H9 (cell line): ENCODE data around the gene FBRSL1. TPM values are rescaled to one million over a fixed set of nuclear protein-coding genes. Genes with fewer than 3 reads are reported as not detected.

Source experiments
- DNase-seq: peaks from one replicate; pipeline ENCODE4 v3.0.0-alpha.2; 2017
- H2AFZ ChIP-seq: one replicate; pipeline ENCODE4 v1.6.1; 2013; ENCODE audit warnings: mild to moderate bottlenecking, low read length, control low read depth, moderate library complexity
- H2AK5ac ChIP-seq: 2 replicates; pipeline ENCODE4 v1.6.1; 2013; ENCODE audit warnings: low read length, control low read depth, mixed read lengths; ENCODE audit not compliant: insufficient read length
- H2BK120ac ChIP-seq: one replicate; pipeline ENCODE4 v1.6.1; 2013; ENCODE audit warnings: low read depth, mild to moderate bottlenecking, low read length, control low read depth, inconsistent platforms; ENCODE audit not compliant: poor library complexity, severe bottlenecking
- H2BK12ac ChIP-seq: 2 replicates; pipeline ENCODE4 v1.6.1; 2013; ENCODE audit warnings: low read length, control low read depth, mixed read lengths, low read depth; ENCODE audit not compliant: insufficient read length
- H2BK15ac ChIP-seq: 2 replicates; pipeline ENCODE4 v1.6.1; 2013; ENCODE audit warnings: low read depth, low read length, control low read depth
- H2BK20ac ChIP-seq: one replicate; pipeline ENCODE4 v1.6.1; 2013; ENCODE audit warnings: low read depth, mild to moderate bottlenecking, low read length, control low read depth, inconsistent platforms; ENCODE audit not compliant: poor library complexity, severe bottlenecking
- H2BK5ac ChIP-seq: 2 replicates; pipeline ENCODE4 v1.6.1; 2013; ENCODE audit warnings: low read length, control low read depth, mixed read lengths; ENCODE audit not compliant: insufficient read length
- H3K14ac ChIP-seq: 2 replicates; pipeline ENCODE4 v1.6.1; 2013; ENCODE audit warnings: low read length, control low read depth; ENCODE audit not compliant: insufficient read depth
- H3K18ac ChIP-seq: 2 replicates; pipeline ENCODE4 v1.6.1; 2013; ENCODE audit warnings: low read depth, mild to moderate bottlenecking, mixed read lengths, low read length, control low read depth; ENCODE audit not compliant: insufficient read length
- H3K23ac ChIP-seq: 2 replicates; pipeline ENCODE4 v1.6.1; 2013; ENCODE audit warnings: low read length, control low read depth, mixed read lengths, low read depth; ENCODE audit not compliant: insufficient read length
- H3K23me2 ChIP-seq: 2 replicates; pipeline ENCODE4 v1.6.1; 2013; ENCODE audit warnings: low read depth, mild to moderate bottlenecking, mixed read lengths, low read length, control low read depth; ENCODE audit not compliant: insufficient read length, poor library complexity, severe bottlenecking
- H3K27ac ChIP-seq: 2 replicates; pipeline ENCODE4 v1.5.1; 2013; ENCODE audit warnings: low read length, control low read depth, mixed read lengths, low read depth; ENCODE audit not compliant: insufficient read length
- H3K27me3 ChIP-seq: 2 replicates; pipeline ENCODE4 v1.6.1; 2013; ENCODE audit warnings: low read length, control low read depth, inconsistent platforms; ENCODE audit not compliant: insufficient read depth
- H3K4ac ChIP-seq: 2 replicates; pipeline ENCODE4 v1.6.1; 2013; ENCODE audit warnings: low read depth, mild to moderate bottlenecking, control low read depth, inconsistent platforms, low read length, moderate library complexity
- H3K4me1 ChIP-seq: 2 replicates; pipeline ENCODE4 v1.6.1; 2013; ENCODE audit warnings: low read length, control low read depth, inconsistent platforms; ENCODE audit not compliant: insufficient read depth
- H3K4me2 ChIP-seq: 2 replicates; pipeline ENCODE4 v1.6.1; 2013; ENCODE audit warnings: low read length, control low read depth, mixed read lengths; ENCODE audit not compliant: insufficient read length, insufficient read depth
- H3K56ac ChIP-seq: 2 replicates; pipeline ENCODE4 v1.6.1; 2013; ENCODE audit warnings: low read depth, mild to moderate bottlenecking, mixed read lengths, low read length, control low read depth; ENCODE audit not compliant: insufficient read length
- H3K79me1 ChIP-seq: 2 replicates; pipeline ENCODE4 v1.6.1; 2013; ENCODE audit warnings: low read depth, mild to moderate bottlenecking, moderate library complexity, low read length, control low read depth, inconsistent platforms; ENCODE audit not compliant: insufficient read depth, poor library complexity, severe bottlenecking
- H3K79me2 ChIP-seq: 2 replicates; pipeline ENCODE4 v1.6.1; 2013; ENCODE audit warnings: low read length, control low read depth, inconsistent platforms; ENCODE audit not compliant: insufficient read depth
- H3K9ac ChIP-seq: 2 replicates; pipeline ENCODE4 v1.6.1; 2013; ENCODE audit warnings: low read length, control low read depth, mixed read lengths; ENCODE audit not compliant: insufficient read length; ENCODE audit errors: extremely low read depth
- H3K9me3 ChIP-seq: one replicate; pipeline ENCODE4 v1.6.1; 2013; ENCODE audit warnings: low read depth, low read length, inconsistent platforms; ENCODE audit not compliant: control insufficient read depth
- H3T11ph ChIP-seq: one replicate; pipeline ENCODE4 v1.6.1; 2013; ENCODE audit warnings: mild to moderate bottlenecking, low read length, control low read depth, inconsistent platforms
- H4K20me1 ChIP-seq: one replicate; pipeline ENCODE4 v1.6.1; 2013; ENCODE audit not compliant: control insufficient read depth, insufficient read length, insufficient read depth
- H4K5ac ChIP-seq: 2 replicates; pipeline ENCODE4 v1.6.1; 2013; ENCODE audit warnings: low read depth, mild to moderate bottlenecking, mixed read lengths, low read length, control low read depth; ENCODE audit not compliant: insufficient read length
- H4K8ac ChIP-seq: replicated peaks from 2 replicates; pipeline ENCODE4 v1.6.1; 2013; ENCODE audit warnings: low read length, control low read depth, mixed read lengths, low read depth; ENCODE audit not compliant: insufficient read length
- H4K91ac ChIP-seq: 2 replicates; pipeline ENCODE4 v1.6.1; 2013; ENCODE audit warnings: low read depth, mild to moderate bottlenecking, moderate library complexity, mixed read lengths, low read length, control low read depth; ENCODE audit not compliant: insufficient read length
- H3K27ac Mint-ChIP-seq, 3 experiments: 2 replicates in 2 of 3; 3 replicates in 1 of 3; pipeline ENCODE4 v1.8.0; 2020 to 2021; ENCODE audit warnings: mixed read lengths in 3 of 3, mild to moderate bottlenecking in 1 of 3, moderate library complexity in 1 of 3
- H3K27me3 Mint-ChIP-seq: 2 replicates; pipeline ENCODE4 v1.8.0; 2021; ENCODE audit warnings: low read depth, mild to moderate bottlenecking, moderate library complexity, mixed read lengths
- H3K36me3 Mint-ChIP-seq, 3 experiments: 2 replicates in 2 of 3; 3 replicates in 1 of 3; pipeline ENCODE4 v1.8.0; 2020 to 2021; ENCODE audit warnings: low read depth in 3 of 3, mixed read lengths in 3 of 3; ENCODE audit not compliant: insufficient read depth in 1 of 3
- H3K4me1 Mint-ChIP-seq, 2 experiments: 2 replicates each; pipeline ENCODE4 v1.8.0; 2020; ENCODE audit warnings: mixed read lengths in 2 of 2
- H3K4me3 Mint-ChIP-seq, 2 experiments: 2 replicates in 1 of 2; 3 replicates in 1 of 2; pipeline ENCODE4 v1.8.0; 2020 to 2021; ENCODE audit warnings: mild to moderate bottlenecking in 2 of 2, mixed read lengths in 2 of 2, moderate library complexity in 1 of 2
- H3K9me3 Mint-ChIP-seq, 2 experiments: 2 replicates in 1 of 2; 3 replicates in 1 of 2; pipeline ENCODE4 v1.8.0; 2020; ENCODE audit warnings: mild to moderate bottlenecking in 2 of 2, mixed read lengths in 2 of 2, moderate library complexity in 1 of 2
- WGBS: extraction: QIAGEN DNeasy Blood & Tissue Kit; methylation state at CpG from one replicate; pipeline ENCODE4 v1.1.7; 2013; ENCODE audit warnings: missing lambda C conversion rate, low lambda C conversion rate, mixed read lengths; ENCODE audit not compliant: insufficient read length; ENCODE audit errors: extremely low coverage; 5-methylcytosine and 5-hydroxymethylcytosine counted together
- total RNA-seq: library from RNA; stranded (reverse); gene quantifications from 2 replicates; pipeline ENCODE4 v1.2.1, GENCODE V29; 2021
- TF ChIP-seq, protein P1 (sequence below): fragments of 200-600 bp; sonication (generic); conservative IDR thresholded peaks from 3 replicates; pipeline ENCODE4 v1.8.0; 2021; ENCODE audit warnings: antibody characterized with exemption, mild to moderate bottlenecking

Gene FBRSL1
- total RNA-seq, 1 experiment from 2014 or later = 90.8 TPM

GRCh38 chr12:132546647-132547046 is 56.7 kb downstream of the FBRSL1 start:
- DNase-seq = no peak
- Histone ChIP-seq H3K56ac (no peak overlapping the region), H3K23ac (no peak overlapping the region), H2BK15ac (no peak overlapping the region), H3K4ac (no peak overlapping the region), H4K20me1 (no peaks in the 10 kb centered on the region), H3K14ac (no peak overlapping the region), H3K9ac (no peak overlapping the region), H4K5ac (no peak overlapping the region), H4K91ac (no peak overlapping the region), H3K27ac (no peak overlapping the region), H4K8ac (no peak overlapping the region), H3K4me2 (no peak overlapping the region), H3K79me2 (no peaks in the 10 kb centered on the region), H2BK5ac (no peak overlapping the region), H3K9me3 (no peaks in the 10 kb centered on the region), H3K23me2 (no peaks in the 10 kb centered on the region), H2AK5ac (no peak overlapping the region), H3K79me1 (no peaks in the 10 kb centered on the region), H3T11ph (no peak overlapping the region), H3K27me3 (peaks cover 35% of the 10 kb centered on the region; the same call in 1 of the 2 replicates), H3K18ac (no peak overlapping the region), H2BK120ac (no peak overlapping the region), H2BK20ac (no peak overlapping the region), H2BK12ac (no peak overlapping the region), H2AFZ (no peak overlapping the region), H3K4me1 (no peaks in the 10 kb centered on the region)
- H3K4me1 Mint-ChIP-seq = peaks cover 13 to 14% of the 10 kb centered on the region in 2 experiments
- no peak overlapping the region for H3K27ac Mint-ChIP-seq
- TF ChIP-seq, protein P1, sequence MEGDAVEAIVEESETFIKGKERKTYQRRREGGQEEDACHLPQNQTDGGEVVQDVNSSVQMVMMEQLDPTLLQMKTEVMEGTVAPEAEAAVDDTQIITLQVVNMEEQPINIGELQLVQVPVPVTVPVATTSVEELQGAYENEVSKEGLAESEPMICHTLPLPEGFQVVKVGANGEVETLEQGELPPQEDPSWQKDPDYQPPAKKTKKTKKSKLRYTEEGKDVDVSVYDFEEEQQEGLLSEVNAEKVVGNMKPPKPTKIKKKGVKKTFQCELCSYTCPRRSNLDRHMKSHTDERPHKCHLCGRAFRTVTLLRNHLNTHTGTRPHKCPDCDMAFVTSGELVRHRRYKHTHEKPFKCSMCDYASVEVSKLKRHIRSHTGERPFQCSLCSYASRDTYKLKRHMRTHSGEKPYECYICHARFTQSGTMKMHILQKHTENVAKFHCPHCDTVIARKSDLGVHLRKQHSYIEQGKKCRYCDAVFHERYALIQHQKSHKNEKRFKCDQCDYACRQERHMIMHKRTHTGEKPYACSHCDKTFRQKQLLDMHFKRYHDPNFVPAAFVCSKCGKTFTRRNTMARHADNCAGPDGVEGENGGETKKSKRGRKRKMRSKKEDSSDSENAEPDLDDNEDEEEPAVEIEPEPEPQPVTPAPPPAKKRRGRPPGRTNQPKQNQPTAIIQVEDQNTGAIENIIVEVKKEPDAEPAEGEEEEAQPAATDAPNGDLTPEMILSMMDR = no peak
- H3K9me3 Mint-ChIP-seq = no peaks in the 10 kb centered on the region
- peaks cover 88% of the 10 kb centered on the region for H3K27me3 Mint-ChIP-seq
- H3K4me3 Mint-ChIP-seq = no peak overlapping the region
- H3K36me3 Mint-ChIP-seq = no peaks in the 10 kb centered on the region; a peak in 1 of 7 replicates
- no CpG with 5 or more reads among the region's 19 CpGs for WGBS
